Vagina (tissue), 2 donors: ENCODE results near the gene ASMT. TPM values are rescaled to one million over a fixed set of nuclear protein-coding genes. Genes with fewer than 3 reads are reported as not detected.
"Not testable (repeated sequence)": the region's sequence is repeated elsewhere in the genome, so short reads cannot be mapped to it uniquely, and the experiment has no call there.

Source experiments
- DNase-seq, 2 donors: peaks; one replicate each; pipeline ENCODE4 v3.0.0-alpha.2; 2017; ENCODE audit errors: extremely low spot score in 2 of 2
- H3K27ac ChIP-seq: fragments of 200-600 bp; sonication (generic); one replicate; pipeline ENCODE4 v1.5.1; 2019
- H3K27me3 ChIP-seq: fragments of 200-600 bp; sonication (generic); one replicate; pipeline ENCODE4 v1.5.1; 2019
- H3K36me3 ChIP-seq, 2 donors: fragments of 200-600 bp; sonication (generic); one replicate each; pipeline ENCODE4 v1.5.1; 2017 to 2019
- H3K4me1 ChIP-seq: fragments of 200-600 bp; sonication (generic); one replicate; pipeline ENCODE4 v1.5.1; 2019
- H3K4me3 ChIP-seq, 2 donors: fragments of 200-600 bp; sonication (generic); 1 replicate in 1 of 2; 2 replicates in 1 of 2; pipeline ENCODE4 v1.5.1; 2016 to 2019
- H3K9me3 ChIP-seq: fragments of 200-600 bp; sonication (generic); one replicate; pipeline ENCODE4 v1.5.1; 2019
- POLR2A ChIP-seq, 2 donors: fragments of 450-650 bp; IDR thresholded peaks; one replicate each; pipeline ENCODE4 v1.6.1; 2017; ENCODE audit warnings: antibody characterized with exemption in 2 of 2, mild to moderate bottlenecking in 2 of 2, moderate library complexity in 2 of 2
- POLR2AphosphoS5 ChIP-seq, 2 donors: sonication (generic); formaldehyde crosslinking; IDR thresholded peaks; one replicate each; pipeline ENCODE4 v1.9.0; 2017; ENCODE audit warnings: antibody characterized with exemption in 2 of 2, mild to moderate bottlenecking in 2 of 2, low read depth in 1 of 2; ENCODE audit not compliant: insufficient read depth in 1 of 2
- intact Hi-C: fragments of 100-400 bp; cut with DNase I; formaldehyde crosslinking; loops from one replicate; pipeline ENCODE4 v1.15.1; 2023
- total RNA-seq: library from RNA; depleted of rRNA; stranded (reverse); fragments of >200 nt; gene quantifications from one replicate; pipeline ENCODE4 v1.2.3, GENCODE V29; 2016
- TF ChIP-seq, protein P1 (sequence below), 3 experiments: fragments of 450-650 bp in 2 of 3; fragments of 200-600 bp in 1 of 3; sonication (generic) in 1 of 3; IDR thresholded peaks; one replicate each; pipeline ENCODE4 v1.5.1; 2017 to 2019; ENCODE audit warnings: antibody characterized with exemption in 3 of 3, mild to moderate bottlenecking in 2 of 3, moderate library complexity in 2 of 3

The ASMT gene
- total RNA-seq, 1 donor from 2014 or later: not detected

DNA sequence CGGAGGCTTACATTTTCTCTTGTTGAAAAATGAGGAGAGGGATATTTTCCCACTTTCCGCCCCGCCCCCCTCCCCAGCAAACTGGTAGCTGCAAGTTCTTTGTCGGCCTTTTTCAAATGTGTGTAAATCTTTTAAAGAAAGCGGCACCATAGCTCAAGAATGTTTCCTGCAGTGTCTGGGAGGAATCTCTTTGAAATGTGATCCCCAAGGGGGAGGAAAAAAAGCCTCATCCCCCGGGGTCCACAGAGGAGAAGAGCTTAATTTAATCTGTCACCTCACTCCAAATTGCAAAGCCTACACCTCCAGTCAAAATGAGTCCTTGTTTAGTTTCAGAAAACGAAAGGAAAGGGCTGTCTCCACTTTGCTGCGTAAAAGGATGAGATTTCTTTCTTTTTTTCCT is 34.8 kb downstream of the ASMT start:
- TF ChIP-seq, protein P1, sequence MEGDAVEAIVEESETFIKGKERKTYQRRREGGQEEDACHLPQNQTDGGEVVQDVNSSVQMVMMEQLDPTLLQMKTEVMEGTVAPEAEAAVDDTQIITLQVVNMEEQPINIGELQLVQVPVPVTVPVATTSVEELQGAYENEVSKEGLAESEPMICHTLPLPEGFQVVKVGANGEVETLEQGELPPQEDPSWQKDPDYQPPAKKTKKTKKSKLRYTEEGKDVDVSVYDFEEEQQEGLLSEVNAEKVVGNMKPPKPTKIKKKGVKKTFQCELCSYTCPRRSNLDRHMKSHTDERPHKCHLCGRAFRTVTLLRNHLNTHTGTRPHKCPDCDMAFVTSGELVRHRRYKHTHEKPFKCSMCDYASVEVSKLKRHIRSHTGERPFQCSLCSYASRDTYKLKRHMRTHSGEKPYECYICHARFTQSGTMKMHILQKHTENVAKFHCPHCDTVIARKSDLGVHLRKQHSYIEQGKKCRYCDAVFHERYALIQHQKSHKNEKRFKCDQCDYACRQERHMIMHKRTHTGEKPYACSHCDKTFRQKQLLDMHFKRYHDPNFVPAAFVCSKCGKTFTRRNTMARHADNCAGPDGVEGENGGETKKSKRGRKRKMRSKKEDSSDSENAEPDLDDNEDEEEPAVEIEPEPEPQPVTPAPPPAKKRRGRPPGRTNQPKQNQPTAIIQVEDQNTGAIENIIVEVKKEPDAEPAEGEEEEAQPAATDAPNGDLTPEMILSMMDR (IDR thresholded peaks at IDR 0.05): no peak
- TF ChIP-seq POLR2AphosphoS5 (IDR thresholded peaks at IDR 0.05; ENCODE audit: insufficient read depth in 1 of 2, low read depth in 1 of 2) (no peak), POLR2A (IDR thresholded peaks at IDR 0.05) (no peak)
- H3K4me1 ChIP-seq: no peaks in the 10 kb centered on the region
- H3K36me3 ChIP-seq: no peaks in the 10 kb centered on the region
- H3K9me3 ChIP-seq: no peaks in the 10 kb centered on the region
- no peak overlapping the region for H3K27ac ChIP-seq
- intact Hi-C loops: loop anchor here (5.0 kb wide), 1 partner anchor 933 kb away; no protein-coding TSS in a partner anchor
- H3K4me3 ChIP-seq: no peak overlapping the region
- no peaks in the 10 kb centered on the region for H3K27me3 ChIP-seq
- DNase-seq: no peak

DNA sequence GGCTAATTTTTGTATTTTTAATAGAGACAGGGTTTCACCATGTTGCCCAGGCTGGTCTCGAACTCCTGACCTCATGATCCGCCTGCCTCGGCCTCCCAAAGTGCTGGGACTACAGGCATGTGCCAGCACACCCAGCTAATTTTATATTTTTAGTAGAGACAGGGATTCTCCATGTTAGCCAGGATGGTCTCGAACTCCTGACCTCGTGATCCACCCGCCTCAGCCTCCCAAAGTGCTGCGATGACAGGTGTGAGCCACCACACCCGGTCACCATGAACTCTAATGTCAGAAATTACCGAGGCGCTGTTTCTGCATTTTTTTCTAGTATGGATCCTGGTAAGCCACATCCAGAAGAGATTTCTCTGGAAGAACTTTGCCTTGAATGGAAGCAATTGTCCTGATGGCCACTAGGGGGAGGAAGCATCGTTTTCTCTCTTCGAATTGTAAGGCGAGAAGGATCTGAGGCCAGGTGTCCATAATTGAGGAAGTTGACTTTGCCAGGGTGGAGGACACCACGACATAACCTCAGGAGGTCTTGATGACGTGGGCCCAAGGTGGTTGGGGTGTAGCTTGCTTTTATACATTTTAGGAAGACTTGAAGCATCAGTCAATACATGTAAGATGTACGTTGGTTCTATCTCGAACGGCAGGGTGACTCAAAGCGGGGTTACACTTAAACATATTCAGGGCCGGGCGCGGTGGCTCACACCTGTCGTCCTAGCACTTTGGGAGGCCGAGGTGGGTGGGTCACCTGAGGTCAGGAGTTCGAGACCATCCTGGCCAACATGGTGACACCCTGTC is 37.4 kb downstream of the ASMT start:
- H3K36me3 ChIP-seq, H3K27me3 ChIP-seq, intact Hi-C loops, H3K4me3 ChIP-seq, H3K4me1 ChIP-seq, DNase-seq, H3K9me3 ChIP-seq, H3K27ac ChIP-seq: not testable (repeated sequence)
- TF ChIP-seq, protein P1 (IDR thresholded peaks at IDR 0.05): peak; percentile 41 to 63 (median 47)

DNA sequence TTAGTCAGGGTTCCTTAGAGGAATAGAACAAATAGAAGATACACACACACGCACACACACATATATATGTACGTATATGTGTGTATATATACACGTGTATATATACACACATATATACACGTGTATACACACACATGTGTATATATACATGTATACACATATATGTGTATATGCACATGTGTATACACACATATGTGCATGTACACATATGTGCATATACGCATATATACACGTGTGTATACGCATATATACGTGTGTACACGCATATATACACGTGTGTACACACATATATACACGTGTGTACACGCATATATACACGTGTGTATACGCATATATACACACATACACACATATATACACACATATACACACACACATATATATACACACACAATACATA is 41.5 kb downstream of the ASMT start:
- DNase-seq: no peak
- Histone ChIP-seq H3K27ac (no peak overlapping the region), H3K27me3 (no peaks in the 10 kb centered on the region), H3K36me3 (no peaks in the 10 kb centered on the region), H3K4me1 (peaks cover 11% of the 10 kb centered on the region), H3K4me3 (no peak overlapping the region), H3K9me3 (no peaks in the 10 kb centered on the region)
- TF ChIP-seq POLR2AphosphoS5 (IDR thresholded peaks at IDR 0.05; ENCODE audit: insufficient read depth in 1 of 2, low read depth in 1 of 2) (no peak), POLR2A (IDR thresholded peaks at IDR 0.05) (no peak)
- TF ChIP-seq, protein P1 (IDR thresholded peaks at IDR 0.05): no peak
- intact Hi-C loops: no loop called here

DNA sequence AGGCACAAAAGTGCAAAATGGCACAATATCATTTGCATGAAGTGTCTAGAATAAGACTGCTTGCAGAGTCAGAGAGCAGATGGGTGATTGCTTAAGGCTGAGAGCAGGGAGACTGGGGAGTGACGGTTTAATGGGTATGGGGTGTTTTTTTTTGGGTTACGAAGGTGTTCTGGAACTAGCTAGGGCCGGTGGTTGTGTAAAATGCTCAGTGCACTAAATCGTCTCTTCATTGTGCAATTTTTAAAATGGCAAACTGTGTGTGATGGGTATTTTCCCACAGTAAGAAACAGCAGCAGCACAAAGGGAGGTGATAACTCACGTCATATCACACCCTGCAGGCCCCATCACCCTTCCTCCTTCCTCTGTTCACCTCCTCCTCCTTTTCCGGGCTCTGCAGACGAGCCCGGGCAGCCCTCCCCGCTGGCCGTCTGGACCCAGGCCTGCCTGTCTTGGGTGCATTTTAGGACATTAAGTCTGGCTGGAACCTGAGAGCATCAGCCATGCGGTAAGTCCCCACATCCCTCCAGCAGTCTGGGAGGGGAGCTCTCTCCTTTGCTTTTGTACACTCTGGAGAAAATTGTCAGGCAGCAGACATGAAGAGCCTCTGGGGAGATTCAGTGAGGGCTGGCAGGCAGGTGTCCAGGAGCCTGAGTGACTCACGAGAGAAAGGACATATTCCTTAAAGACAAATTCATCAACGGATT is 42.7 kb downstream of the ASMT start:
- H3K36me3 ChIP-seq: no peaks in the 10 kb centered on the region
- no peak overlapping the region for H3K27ac ChIP-seq
- no peaks in the 10 kb centered on the region for H3K9me3 ChIP-seq
- intact Hi-C loops: no loop called here
- no peak overlapping the region for H3K4me3 ChIP-seq
- peaks cover 11% of the 10 kb centered on the region for H3K4me1 ChIP-seq
- H3K27me3 ChIP-seq: no peaks in the 10 kb centered on the region
- TF ChIP-seq, protein P1 (IDR thresholded peaks at IDR 0.05): no peak
- peak in 1 of 2 donors; percentile 56 for TF ChIP-seq POLR2AphosphoS5 (IDR thresholded peaks at IDR 0.05; ENCODE audit: insufficient read depth in 1 of 2, low read depth in 1 of 2)
- DNase-seq: no peak

DNA sequence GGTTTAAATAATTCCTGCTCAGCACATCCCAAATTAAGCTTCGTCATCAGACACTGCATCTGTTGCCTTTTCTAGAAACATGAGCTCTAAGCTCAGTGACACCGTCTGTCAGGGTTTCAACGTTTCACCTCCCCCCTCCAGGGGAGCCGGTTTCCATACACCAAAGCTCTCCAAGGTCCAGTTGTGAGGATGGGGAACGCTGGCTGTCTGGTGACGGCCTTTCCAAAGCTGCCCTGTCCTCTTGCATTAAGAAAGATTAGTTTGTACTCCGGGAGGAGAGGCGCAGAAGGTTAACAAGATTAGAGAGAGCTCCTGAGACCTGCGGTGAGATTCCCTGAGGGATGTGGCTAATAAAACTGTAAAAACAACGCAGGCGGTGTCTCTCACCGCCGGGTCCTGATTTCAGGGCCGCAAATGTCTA is 43.2 kb downstream of the ASMT start:
- Histone ChIP-seq H3K4me1 (peaks cover 11% of the 10 kb centered on the region), H3K9me3 (no peaks in the 10 kb centered on the region), H3K4me3 (no peak overlapping the region), H3K27ac (no peak overlapping the region), H3K36me3 (no peaks in the 10 kb centered on the region), H3K27me3 (no peaks in the 10 kb centered on the region)
- no peak for TF ChIP-seq POLR2AphosphoS5 (IDR thresholded peaks at IDR 0.05; ENCODE audit: insufficient read depth in 1 of 2, low read depth in 1 of 2)
- TF ChIP-seq, protein P1 (IDR thresholded peaks at IDR 0.05): no peak
- no peak for TF ChIP-seq POLR2A (IDR thresholded peaks at IDR 0.05)
- intact Hi-C loops: no loop called here
- DNase-seq: no peak
